Measurements from ENCODE around the gene CACNA1D. TPM values are rescaled to one million over a fixed set of nuclear protein-coding genes. Genes with fewer than 3 reads are reported as not detected.

The CACNA1D gene
- total and polyA plus RNA-seq, 9 of the 15 experiments (the other 6 are each of a cell fraction or from before 2014, with no cell fraction given): 0.29 TPM; not detected in 8

DNA sequence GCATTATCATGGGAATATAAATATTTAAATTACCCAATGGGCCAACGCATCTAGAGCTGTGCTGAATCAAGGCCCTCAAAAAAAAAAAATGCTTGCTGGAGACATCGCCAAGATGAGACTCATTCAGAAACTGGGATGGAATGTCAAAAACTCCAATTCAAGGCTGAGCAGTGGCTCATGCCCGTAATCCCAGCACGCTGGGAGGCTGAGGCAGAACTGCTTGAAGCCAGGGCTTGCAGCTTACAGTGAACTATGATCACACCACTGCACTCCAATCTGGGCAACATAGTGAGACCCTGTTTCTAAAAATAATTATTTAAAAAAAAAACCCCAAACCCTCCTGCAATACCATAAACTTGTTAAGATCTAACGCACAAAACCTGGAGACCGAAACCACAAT, 3.1 kb upstream of the CACNA1D start:
- no peaks in the 10 kb centered on the region for H3K79me2 ChIP-seq (ENCODE audit: control insufficient read depth, insufficient read depth, low read length)
- ATAC-seq (no peak), DNase-seq (ENCODE audit: extremely low read depth in 1 of 4, low spot score in 3 of 4) (no peak), FAIRE-seq (no peak)
- H3K4me1 ChIP-seq (replicated peaks in 1 of 2; ENCODE audit: control insufficient read depth in 2 of 2, insufficient read depth in 2 of 2, low read length in 2 of 2): peaks cover 0 to 15% of the 10 kb centered on the region in 2 experiments; a peak in 1 of 5 replicates
- CTCF ChIA-PET (ENCODE audit: low intra/inter-chr PET ratio): no interaction called here
- intact Hi-C loops (cut with micrococcal nuclease) (no loop called here), in situ Hi-C loops (cut with MboI) (no loop called here)
- no TSS peak for BruUV-seq (replicated peaks)
- H3K9me3 ChIP-seq (replicated peaks; ENCODE audit: control insufficient read depth, insufficient read depth, low read depth, low read length): no peaks in the 10 kb centered on the region
- no peak overlapping the region for H3K9ac ChIP-seq (ENCODE audit: insufficient read depth in 1 of 2, low read depth in 2 of 2, low read length in 2 of 2)
- no peak overlapping the region for H3K27ac ChIP-seq (ENCODE audit: extremely low read depth, low read depth, low read length)
- TF ChIP-seq TAF1 (IDR thresholded peaks at IDR 0.05; ENCODE audit: control insufficient read depth, extremely low read depth, insufficient read depth, low read length, severe bottlenecking) (no peak), BACH1 (tag; IDR thresholded peaks at IDR 0.05) (no peak), ELF2 (CRISPR knock-in tag; IDR thresholded peaks at IDR 0.05) (no peak), ID3 (CRISPR knock-in tag; IDR thresholded peaks at IDR 0.05) (no peak), ID3 (tag; IDR thresholded peaks at IDR 0.05) (no peak), ZFP36 (IDR thresholded peaks at IDR 0.05; ENCODE audit: low read depth, low read length, partially characterized antibody) (no peak), CXXC5 (CRISPR knock-in tag; IDR thresholded peaks at IDR 0.05) (no peak), ZNF239 (CRISPR knock-in tag; IDR thresholded peaks at IDR 0.05) (no peak), NUFIP1 (IDR thresholded peaks at IDR 0.05; ENCODE audit: partially characterized antibody) (no peak), ZNF609 (CRISPR knock-in tag; IDR thresholded peaks at IDR 0.05; ENCODE audit: borderline replicate concordance) (no peak), WHSC1 (IDR thresholded peaks at IDR 0.05; ENCODE audit: low read length) (no peak), SRSF1 (IDR thresholded peaks at IDR 0.05; ENCODE audit: low read depth, low read length) (no peak)
- TF ChIP-seq, protein P1, sequence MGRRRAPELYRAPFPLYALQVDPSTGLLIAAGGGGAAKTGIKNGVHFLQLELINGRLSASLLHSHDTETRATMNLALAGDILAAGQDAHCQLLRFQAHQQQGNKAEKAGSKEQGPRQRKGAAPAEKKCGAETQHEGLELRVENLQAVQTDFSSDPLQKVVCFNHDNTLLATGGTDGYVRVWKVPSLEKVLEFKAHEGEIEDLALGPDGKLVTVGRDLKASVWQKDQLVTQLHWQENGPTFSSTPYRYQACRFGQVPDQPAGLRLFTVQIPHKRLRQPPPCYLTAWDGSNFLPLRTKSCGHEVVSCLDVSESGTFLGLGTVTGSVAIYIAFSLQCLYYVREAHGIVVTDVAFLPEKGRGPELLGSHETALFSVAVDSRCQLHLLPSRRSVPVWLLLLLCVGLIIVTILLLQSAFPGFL (CRISPR knock-in tag; IDR thresholded peaks at IDR 0.05): no peak
- H3K4me2 ChIP-seq (ENCODE audit: insufficient read depth, low read length): no peak overlapping the region
- H3K27me3 ChIP-seq (ENCODE audit: control insufficient read depth in 2 of 2, insufficient read depth in 2 of 2, low read length in 2 of 2): peaks cover 2 to 14% of the 10 kb centered on the region in 2 experiments; a peak in 4 of 5 replicates
- POLR2A ChIA-PET: no interaction called here
- H3K36me3 ChIP-seq (ENCODE audit: control insufficient read depth, insufficient read depth, low read length): no peaks in the 10 kb centered on the region
- no peaks in the 10 kb centered on the region for H4K20me1 ChIP-seq (replicated peaks; ENCODE audit: control insufficient read depth, insufficient read depth, low read length)
- 0% methylated on average over 6 of the region's 6 CpGs for WGBS (ENCODE audit: insufficient coverage, low coverage, missing lambda C conversion rate)
- no peak overlapping the region for H2AFZ ChIP-seq (ENCODE audit: low read depth, low read length)
- H3K9me1 ChIP-seq (ENCODE audit: control insufficient read depth, insufficient read depth, low read length): no peaks in the 10 kb centered on the region
- no peak overlapping the region for H3K4me3 ChIP-seq

Measured in K562 (cell line).